Endothelial cell (in vitro differentiated cells): ENCODE data around the gene CES4A. TPM values are rescaled to one million over a fixed set of nuclear protein-coding genes. Genes with fewer than 3 reads are reported as not detected.

ENCODE experiments used
- DNase-seq: peaks from one replicate; pipeline ENCODE4 v3.0.0; 2021; ENCODE audit warnings: low spot score
- H3K27ac Mint-ChIP-seq: one replicate; pipeline ENCODE4 v1.8.0; 2021; ENCODE audit warnings: mixed read lengths, inconsistent platforms; ENCODE audit not compliant: unreplicated experiment
- H3K27me3 Mint-ChIP-seq: one replicate; pipeline ENCODE4 v1.8.0; 2021; ENCODE audit warnings: mild to moderate bottlenecking, moderate library complexity, mixed read lengths, inconsistent platforms; ENCODE audit not compliant: unreplicated experiment
- H3K36me3 Mint-ChIP-seq: one replicate; pipeline ENCODE4 v1.8.0; 2021; ENCODE audit warnings: mild to moderate bottlenecking, low read depth, mixed read lengths, inconsistent platforms; ENCODE audit not compliant: unreplicated experiment
- H3K4me1 Mint-ChIP-seq: one replicate; pipeline ENCODE4 v1.8.0; 2021; ENCODE audit warnings: mild to moderate bottlenecking, mixed read lengths, inconsistent platforms; ENCODE audit not compliant: unreplicated experiment
- H3K4me3 Mint-ChIP-seq: one replicate; pipeline ENCODE4 v1.8.0; 2021; ENCODE audit warnings: mild to moderate bottlenecking, mixed read lengths, inconsistent platforms; ENCODE audit not compliant: unreplicated experiment
- H3K9me3 Mint-ChIP-seq: one replicate; pipeline ENCODE4 v1.8.0; 2021; ENCODE audit warnings: mixed read lengths, inconsistent platforms; ENCODE audit not compliant: unreplicated experiment
- total RNA-seq: library from RNA; stranded (reverse); fragmentation: NEBNext Ultra II Directional; extraction: Animal tissue kit (Norgen Biotek cat#: 25700); gene quantifications from one replicate; pipeline ENCODE4 v1.2.1, GENCODE V29; 2021; ENCODE audit not compliant: unreplicated experiment
- TF ChIP-seq, protein P1 (sequence below): fragments of 200-600 bp; sonication (generic); IDR thresholded peaks from one replicate; pipeline ENCODE4 v1.5.0; 2021; ENCODE audit warnings: antibody characterized with exemption; ENCODE audit not compliant: unreplicated experiment

The CES4A gene
- total RNA-seq, 1 donor from 2014 or later: 1.1 TPM

DNA sequence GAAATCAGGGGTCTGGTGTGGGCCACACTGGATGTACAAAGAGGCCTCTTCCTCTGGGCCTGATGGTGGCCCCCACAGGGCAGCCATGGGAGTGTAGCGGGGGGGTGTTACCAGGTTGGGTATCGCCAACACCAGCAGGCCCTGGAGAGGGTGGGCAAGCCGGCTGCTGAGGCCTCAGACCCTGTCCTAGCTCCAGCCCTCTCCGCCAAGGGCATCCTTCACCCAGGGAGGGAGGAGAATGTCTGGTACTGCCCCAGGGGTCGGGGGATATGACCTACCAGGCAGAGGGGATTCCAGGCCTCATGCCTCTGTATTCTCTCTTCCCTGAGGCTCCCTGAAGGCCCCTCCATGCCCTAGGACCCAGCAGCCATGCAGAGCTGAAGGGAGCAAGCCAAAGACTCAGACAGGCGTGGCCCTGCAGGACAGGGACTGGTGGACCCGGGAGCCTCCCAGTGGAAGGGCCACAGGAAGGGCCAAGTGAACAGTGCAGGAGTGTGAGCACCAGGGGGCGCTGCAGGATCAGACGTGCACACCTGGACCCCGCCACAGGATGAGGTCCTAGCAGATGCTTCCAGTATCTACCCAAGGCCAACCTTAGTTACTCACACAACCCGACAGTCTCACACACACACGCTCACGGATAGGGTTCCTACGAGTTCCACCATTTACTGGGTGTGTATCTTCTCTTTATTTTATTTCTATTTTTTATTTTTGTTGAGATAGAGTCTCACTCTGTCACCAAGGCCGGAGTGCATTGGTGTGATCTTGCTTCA lies 10.9 kb upstream of the CES4A start:
- no peak overlapping the region for H3K4me3 Mint-ChIP-seq
- H3K9me3 Mint-ChIP-seq: no peaks in the 10 kb centered on the region
- H3K27ac Mint-ChIP-seq: no peak overlapping the region
- peaks cover 8% of the 10 kb centered on the region for H3K4me1 Mint-ChIP-seq
- DNase-seq: peak; percentile 91
- H3K27me3 Mint-ChIP-seq: no peaks in the 10 kb centered on the region
- H3K36me3 Mint-ChIP-seq: no peaks in the 10 kb centered on the region
- TF ChIP-seq, protein P1, sequence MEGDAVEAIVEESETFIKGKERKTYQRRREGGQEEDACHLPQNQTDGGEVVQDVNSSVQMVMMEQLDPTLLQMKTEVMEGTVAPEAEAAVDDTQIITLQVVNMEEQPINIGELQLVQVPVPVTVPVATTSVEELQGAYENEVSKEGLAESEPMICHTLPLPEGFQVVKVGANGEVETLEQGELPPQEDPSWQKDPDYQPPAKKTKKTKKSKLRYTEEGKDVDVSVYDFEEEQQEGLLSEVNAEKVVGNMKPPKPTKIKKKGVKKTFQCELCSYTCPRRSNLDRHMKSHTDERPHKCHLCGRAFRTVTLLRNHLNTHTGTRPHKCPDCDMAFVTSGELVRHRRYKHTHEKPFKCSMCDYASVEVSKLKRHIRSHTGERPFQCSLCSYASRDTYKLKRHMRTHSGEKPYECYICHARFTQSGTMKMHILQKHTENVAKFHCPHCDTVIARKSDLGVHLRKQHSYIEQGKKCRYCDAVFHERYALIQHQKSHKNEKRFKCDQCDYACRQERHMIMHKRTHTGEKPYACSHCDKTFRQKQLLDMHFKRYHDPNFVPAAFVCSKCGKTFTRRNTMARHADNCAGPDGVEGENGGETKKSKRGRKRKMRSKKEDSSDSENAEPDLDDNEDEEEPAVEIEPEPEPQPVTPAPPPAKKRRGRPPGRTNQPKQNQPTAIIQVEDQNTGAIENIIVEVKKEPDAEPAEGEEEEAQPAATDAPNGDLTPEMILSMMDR: peak; percentile 90

DNA sequence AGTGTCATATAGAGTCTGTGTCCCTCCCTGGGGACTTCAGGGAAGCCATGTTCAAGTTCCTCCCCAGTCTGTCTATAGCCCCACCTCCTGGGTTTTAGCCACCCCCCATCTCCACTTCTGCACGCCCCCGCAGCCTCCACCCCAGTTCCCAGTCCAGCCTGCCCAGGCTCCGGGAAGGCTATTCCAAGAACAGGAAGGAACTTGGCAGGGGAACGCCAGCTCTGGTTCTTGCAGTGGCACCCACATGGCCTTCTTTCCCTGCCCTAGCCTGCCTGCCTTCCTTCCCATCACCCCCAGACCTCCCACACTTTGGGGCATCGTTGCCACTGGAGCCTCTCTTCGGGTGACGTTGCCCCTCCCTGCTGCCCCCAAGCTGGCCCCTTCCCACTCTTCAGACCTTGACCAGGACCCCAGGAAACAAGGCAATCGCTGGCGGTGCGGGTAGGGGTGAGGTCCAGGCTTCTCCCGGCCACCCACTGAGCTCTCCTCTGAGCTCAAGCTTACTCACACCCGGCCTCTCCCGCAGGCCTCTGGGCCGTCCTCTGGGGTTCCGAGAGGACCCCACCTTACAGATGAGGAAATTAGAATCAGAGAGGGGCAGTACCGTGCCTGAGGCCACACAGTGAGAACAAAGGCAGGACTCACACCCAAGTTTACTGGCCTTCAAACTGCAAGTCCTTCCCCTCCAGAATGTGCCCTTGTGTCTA lies 9.2 kb upstream of the CES4A start:
- DNase-seq: no peak
- TF ChIP-seq, protein P1: no peak
- Mint-ChIP-seq H3K27ac (no peak overlapping the region), H3K9me3 (no peaks in the 10 kb centered on the region), H3K4me1 (no peaks in the 10 kb centered on the region), H3K4me3 (no peak overlapping the region), H3K27me3 (no peaks in the 10 kb centered on the region), H3K36me3 (no peaks in the 10 kb centered on the region)

DNA sequence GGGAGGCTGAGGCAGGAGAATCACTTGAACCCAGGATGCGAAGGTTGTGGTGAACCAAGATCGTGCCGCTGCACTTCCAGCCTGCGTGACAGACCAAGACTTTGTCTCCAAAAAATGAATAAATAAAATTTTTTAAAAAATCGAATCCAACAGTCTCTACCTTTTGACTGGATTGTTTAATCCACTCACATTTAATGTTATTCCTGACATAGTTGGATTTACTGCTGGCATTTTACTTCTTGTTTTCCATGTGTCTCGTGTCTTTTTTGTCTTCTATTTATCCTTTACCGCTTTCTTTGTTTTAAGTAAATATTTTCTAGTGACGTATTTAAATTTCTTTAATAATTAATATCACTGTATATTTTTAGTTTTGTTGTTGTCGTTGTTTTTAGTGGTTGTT lies 5.4 kb upstream of the CES4A start:
- no peak overlapping the region for H3K27ac Mint-ChIP-seq
- H3K4me3 Mint-ChIP-seq: no peak overlapping the region
- no peaks in the 10 kb centered on the region for H3K9me3 Mint-ChIP-seq
- no peak for DNase-seq
- TF ChIP-seq, protein P1: no peak
- peaks cover 4% of the 10 kb centered on the region for H3K27me3 Mint-ChIP-seq
- H3K4me1 Mint-ChIP-seq: no peaks in the 10 kb centered on the region
- no peaks in the 10 kb centered on the region for H3K36me3 Mint-ChIP-seq

DNA sequence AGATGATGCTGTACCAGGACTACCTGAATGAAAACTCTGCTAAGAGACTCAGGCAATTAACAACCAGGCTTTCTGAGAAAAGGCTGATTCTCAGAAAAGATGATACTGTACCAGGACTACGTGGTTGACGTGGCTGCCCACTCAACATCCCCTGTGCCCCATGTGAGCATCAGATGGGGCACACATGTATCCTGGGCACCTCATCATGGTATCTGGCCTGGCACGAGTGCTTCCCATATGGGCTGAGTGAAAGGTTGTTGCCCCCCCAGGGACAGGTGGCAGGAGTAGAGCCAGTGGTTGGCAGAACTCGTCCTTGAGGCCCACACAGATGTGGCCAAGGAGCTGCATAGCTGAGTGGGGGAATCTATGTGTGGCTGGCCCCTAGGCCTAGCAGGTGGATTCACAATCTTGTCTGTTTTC lies 3.5 kb upstream of the CES4A start:
- DNase-seq: no peak
- no peak overlapping the region for H3K4me3 Mint-ChIP-seq
- peaks cover 5% of the 10 kb centered on the region for H3K27me3 Mint-ChIP-seq
- no peaks in the 10 kb centered on the region for H3K4me1 Mint-ChIP-seq
- TF ChIP-seq, protein P1: no peak
- H3K36me3 Mint-ChIP-seq: peaks cover 3% of the 10 kb centered on the region
- no peaks in the 10 kb centered on the region for H3K9me3 Mint-ChIP-seq
- H3K27ac Mint-ChIP-seq: no peak overlapping the region

DNA sequence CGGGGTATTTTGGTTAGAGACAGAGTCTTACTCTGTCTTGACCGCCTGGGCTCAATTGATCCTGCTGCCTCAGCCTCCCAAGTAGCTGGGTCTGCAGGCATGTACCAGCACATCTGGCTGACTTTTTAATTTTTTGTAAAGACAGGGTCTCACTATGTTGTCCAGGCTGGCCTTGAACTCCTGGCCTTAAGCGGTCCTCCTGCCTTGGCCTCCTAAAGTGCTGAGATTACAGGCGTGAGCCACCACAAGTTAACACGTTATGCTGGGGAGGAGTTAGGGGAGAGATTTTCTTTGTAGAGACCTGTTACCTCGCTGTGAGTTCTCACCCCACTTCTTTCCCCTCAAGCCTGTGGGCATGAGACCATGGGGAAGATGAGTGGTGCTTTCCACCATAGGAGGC lies 1.8 kb upstream of the CES4A start:
- Mint-ChIP-seq H3K9me3 (no peaks in the 10 kb centered on the region), H3K4me1 (no peaks in the 10 kb centered on the region), H3K4me3 (no peak overlapping the region), H3K27me3 (peaks cover 5% of the 10 kb centered on the region), H3K27ac (no peak overlapping the region), H3K36me3 (peaks cover 3% of the 10 kb centered on the region)
- no peak for DNase-seq
- TF ChIP-seq, protein P1: no peak
